ENCODE results near the gene DCAF5. TPM values are rescaled to one million over a fixed set of nuclear protein-coding genes. Genes with fewer than 3 reads are reported as not detected.
"Not testable (repeated sequence)": the region's sequence is repeated elsewhere in the genome, so short reads cannot be mapped to it uniquely, and the experiment has no call there.

The DCAF5 gene
- total RNA-seq, 1 donor = 32.3 TPM

GRCh38 chr14:69073915-69074314, 79.0 kb downstream of the DCAF5 start:
- DNase-seq (ENCODE audit: low read depth in 2 of 3, low spot score in 2 of 3) = no peak

- no peak for DNase-seq (ENCODE audit: low read depth in 2 of 3, low spot score in 2 of 3)
These were observed 79.5 kb downstream of the DCAF5 start for GRCh38 chr14:69073429-69073828.

GRCh38 chr14:69072584-69072983, 80.3 kb downstream of the DCAF5 start:
- DNase-seq (ENCODE audit: low read depth in 2 of 3, low spot score in 2 of 3) = no peak

- peak in 1 of 3 donors; percentile 42 for DNase-seq (ENCODE audit: low read depth in 2 of 3, low spot score in 2 of 3)
These were observed 84.0 kb downstream of the DCAF5 start for GRCh38 chr14:69068744-69069421.

GRCh38 chr14:69066396-69067171, 86.3 kb downstream of the DCAF5 start:
- DNase-seq (ENCODE audit: low read depth in 2 of 3, low spot score in 2 of 3) = no peak

- not testable (repeated sequence) for DNase-seq (ENCODE audit: low read depth in 2 of 3, low spot score in 2 of 3)
These were observed 87.0 kb downstream of the DCAF5 start for GRCh38 chr14:69065934-69066333.

GRCh38 chr14:69064596-69064995, 88.3 kb downstream of the DCAF5 start:
- DNase-seq (ENCODE audit: low read depth in 2 of 3, low spot score in 2 of 3) = no peak

GRCh38 chr14:69059658-69060623, 93.0 kb downstream of the DCAF5 start:
- DNase-seq (ENCODE audit: low read depth in 2 of 3, low spot score in 2 of 3) = no peak

- DNase-seq (ENCODE audit: low read depth in 2 of 3, low spot score in 2 of 3) = no peak
These were observed 96.7 kb downstream of the DCAF5 start for GRCh38 chr14:69055999-69056788.

GRCh38 chr14:69055125-69055524, 97.8 kb downstream of the DCAF5 start:
- DNase-seq (ENCODE audit: low read depth in 2 of 3, low spot score in 2 of 3) = no peak

- no peak for DNase-seq (ENCODE audit: low read depth in 2 of 3, low spot score in 2 of 3)
These were observed 98.9 kb downstream of the DCAF5 start for GRCh38 chr14:69054030-69054429.

GRCh38 chr14:69052181-69052601, 100.7 kb downstream of the DCAF5 start:
- DNase-seq (ENCODE audit: low read depth in 2 of 3, low spot score in 2 of 3) = peak in 1 of 3 donors; percentile 52

GRCh38 chr14:69050240-69051184, 102.4 kb downstream of the DCAF5 start:
- no peak for DNase-seq (ENCODE audit: low read depth in 2 of 3, low spot score in 2 of 3)

- no peak for DNase-seq (ENCODE audit: low read depth in 2 of 3, low spot score in 2 of 3)
These were observed 103.2 kb downstream of the DCAF5 start for GRCh38 chr14:69049675-69050074.

- DNase-seq (ENCODE audit: low read depth in 2 of 3, low spot score in 2 of 3) = peak in 1 of 3 donors; percentile 53
These were observed 104.5 kb downstream of the DCAF5 start for GRCh38 chr14:69048456-69048855.

- DNase-seq (ENCODE audit: low read depth in 2 of 3, low spot score in 2 of 3) = no peak
These were observed 105.7 kb downstream of the DCAF5 start for GRCh38 chr14:69047255-69047654.

- DNase-seq (ENCODE audit: low read depth in 2 of 3, low spot score in 2 of 3) = no peak
These were observed 106.5 kb downstream of the DCAF5 start for GRCh38 chr14:69046476-69046860.

- DNase-seq (ENCODE audit: low read depth in 2 of 3, low spot score in 2 of 3) = no peak
These were observed 107.0 kb downstream of the DCAF5 start for GRCh38 chr14:69045857-69046475.

All from hematopoietic multipotent progenitor cell (in vitro differentiated cells).